GM12891 (cell line): ENCODE measurements around the gene SOHLH1.

Source experiments
- DNase-seq: peaks from one replicate; pipeline ENCODE4 v3.0.0; 2011; ENCODE audit warnings: low spot score; ENCODE audit not compliant: insufficient read length
- FAIRE-seq: peaks from 2 replicates; lab custom pipeline; 2011; peaks lifted over from hg19 to GRCh38; lab: Jason Lieb, UNC
- PAX5 ChIP-seq: IDR thresholded peaks from 2 replicates; pipeline ENCODE4 v1.6.1; 2011; ENCODE audit warnings: low read length, moderate library complexity, mild to moderate bottlenecking; ENCODE audit not compliant: insufficient read depth, severe bottlenecking
- POLR2A ChIP-seq: IDR thresholded peaks from 2 replicates; pipeline ENCODE4 v1.6.1; 2011; ENCODE audit warnings: low read depth, low read length, control low read depth
- POLR2AphosphoS5 ChIP-seq: IDR thresholded peaks from 2 replicates; pipeline ENCODE4 v1.6.1; 2011; ENCODE audit warnings: low read depth, low read length, control low read depth
- POU2F2 ChIP-seq: IDR thresholded peaks from 2 replicates; pipeline ENCODE4 v1.6.1; 2011; ENCODE audit warnings: low read depth, mild to moderate bottlenecking, control low read depth, low read length, moderate library complexity
- SPI1 ChIP-seq: IDR thresholded peaks from 2 replicates; pipeline ENCODE4 v1.6.1; 2011; ENCODE audit warnings: low read depth, low read length, control low read depth
- TAF1 ChIP-seq: IDR thresholded peaks from 2 replicates; pipeline ENCODE4 v1.6.1; 2011; ENCODE audit warnings: low read depth, low read length, control low read depth

Gene SOHLH1

DNA sequence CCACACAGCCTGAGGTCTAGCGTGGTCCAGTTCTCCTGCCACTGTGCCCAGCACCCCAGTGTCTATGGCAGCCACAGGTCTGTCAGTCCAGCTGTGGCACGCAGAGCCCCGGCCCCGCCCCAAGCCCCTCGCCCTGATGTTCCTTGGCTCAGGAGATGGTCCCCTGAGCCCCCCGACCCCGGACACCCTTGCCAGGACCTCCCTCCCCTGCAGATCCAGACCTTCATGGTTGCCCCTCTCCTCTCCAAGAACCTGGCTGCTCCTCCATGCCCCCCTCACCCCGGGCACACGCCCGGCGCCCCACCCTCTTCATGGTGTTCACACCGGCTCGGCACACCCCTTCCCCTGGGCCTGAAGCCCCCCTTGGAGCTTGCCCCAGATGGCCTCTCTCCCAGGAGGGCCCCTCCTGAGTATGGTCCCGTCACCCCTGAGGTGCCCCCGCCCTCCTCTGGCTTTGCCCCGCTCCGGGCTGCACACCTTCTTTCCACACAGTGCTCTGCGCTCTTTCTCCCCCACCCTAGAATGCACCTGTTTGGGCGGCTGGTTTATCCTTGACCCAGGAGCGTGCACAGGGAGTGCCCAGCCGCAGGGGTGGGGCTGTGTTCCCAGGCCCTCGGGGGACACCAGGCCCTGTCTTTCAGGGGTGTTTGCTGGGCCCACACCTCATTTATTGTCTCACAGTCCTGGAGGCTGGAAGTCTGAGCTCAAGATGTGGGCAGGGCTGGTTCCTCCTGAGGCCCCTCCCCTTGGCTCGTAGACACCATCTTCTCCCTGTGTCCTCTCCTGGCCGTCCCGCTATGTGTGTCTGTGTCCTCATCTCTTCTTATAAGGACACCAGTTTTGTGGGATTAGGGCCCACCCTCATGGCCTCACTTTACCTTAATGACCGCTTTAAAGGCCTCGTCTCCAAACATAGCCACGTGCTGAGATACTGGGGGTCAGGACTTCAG is 40.3 kb upstream of the SOHLH1 start:
- DNase-seq (no peak), FAIRE-seq (no peak)
- TF ChIP-seq SPI1 (no peak), POLR2A (no peak), TAF1 (no peak), POU2F2 (no peak), PAX5 (no peak), POLR2AphosphoS5 (no peak)

DNA sequence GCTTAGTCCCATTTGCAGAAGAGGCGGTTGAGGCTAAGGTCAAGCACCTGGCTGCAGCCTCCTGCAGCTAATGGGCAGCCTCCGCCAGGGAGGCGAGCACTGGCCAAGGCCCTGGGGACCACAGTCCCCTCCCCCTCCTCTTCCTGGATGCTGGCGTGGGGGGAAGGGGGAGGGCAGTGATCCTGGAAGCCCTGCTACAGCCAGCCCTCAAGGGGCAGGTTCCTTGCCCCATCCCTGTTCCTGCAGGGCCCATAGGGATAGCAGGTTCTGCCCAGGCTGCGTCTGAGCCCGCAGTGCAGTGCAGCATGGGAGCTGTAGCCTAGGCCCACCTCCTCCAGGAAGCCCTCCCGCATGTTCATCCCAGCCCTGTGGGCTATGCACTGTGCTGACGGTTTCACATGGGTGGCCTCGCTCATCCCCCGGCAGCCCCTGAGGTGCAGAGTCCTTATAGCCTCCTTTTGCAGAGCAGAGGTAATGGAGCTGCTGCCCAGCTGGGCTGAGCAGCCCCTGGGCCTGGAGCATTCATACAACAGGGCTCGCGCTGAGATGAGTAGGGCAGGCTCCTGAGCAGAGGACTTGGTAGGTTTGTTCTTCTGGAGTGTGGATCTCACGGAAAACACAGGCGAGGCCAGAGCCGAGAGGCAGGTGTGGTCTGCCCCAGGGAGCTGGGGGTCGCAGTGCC is 38.7 kb upstream of the SOHLH1 start:
- TF ChIP-seq SPI1 (no peak), POU2F2 (no peak), POLR2AphosphoS5 (no peak), TAF1 (no peak), POLR2A (no peak), PAX5 (no peak)
- no peak for DNase-seq

GRCh38 chr9:135736979-135737839 is 37.9 kb upstream of the SOHLH1 start:
- DNase-seq (no peak), FAIRE-seq (no peak)
- TF ChIP-seq POLR2A, result no peak
- TF ChIP-seq POLR2AphosphoS5, result no peak
- no peak for TF ChIP-seq POU2F2
- no peak for TF ChIP-seq PAX5
- no peak for TF ChIP-seq SPI1
- TF ChIP-seq TAF1, result no peak

More for the DNA sequence above, 38.7 kb upstream of the SOHLH1 start:
- FAIRE-seq, result no peak

- FAIRE-seq (no peak), DNase-seq (no peak)
- TF ChIP-seq POLR2AphosphoS5 (no peak), PAX5 (no peak), POLR2A (no peak), SPI1 (no peak), TAF1 (no peak), POU2F2 (no peak)
Measured at GRCh38 chr9:135736272-135736978, 37.1 kb upstream of the SOHLH1 start.

DNA sequence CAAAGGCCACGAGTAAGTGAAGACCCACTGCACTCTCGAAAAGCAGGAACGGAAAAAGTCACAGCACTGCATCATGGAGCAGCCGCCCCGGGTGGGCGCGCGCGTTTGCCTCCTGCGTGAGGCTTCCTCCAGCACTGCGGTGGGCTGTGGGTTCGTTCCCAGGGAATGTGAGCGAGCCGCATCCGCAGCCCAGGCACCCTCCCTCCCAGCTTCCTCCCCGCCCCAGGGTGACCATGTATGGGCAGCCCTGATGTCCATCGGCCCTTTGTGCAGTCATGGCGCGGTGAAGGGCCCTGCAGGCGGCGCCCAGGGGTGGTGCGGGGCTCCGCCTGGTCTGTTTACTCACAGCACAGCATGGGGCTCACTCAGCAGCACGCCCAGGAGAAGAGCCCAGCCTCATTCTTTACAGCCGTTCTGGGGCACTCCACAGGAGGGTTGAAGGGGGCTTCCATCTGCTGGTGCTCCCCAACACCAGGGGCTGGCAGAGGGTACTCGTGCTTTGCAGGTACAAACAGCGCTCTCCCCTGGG is 35.4 kb upstream of the SOHLH1 start:
- no peak for FAIRE-seq
- no peak for DNase-seq
- no peak for TF ChIP-seq POLR2AphosphoS5
- no peak for TF ChIP-seq POU2F2
- TF ChIP-seq TAF1, result no peak
- no peak for TF ChIP-seq POLR2A
- TF ChIP-seq PAX5, result no peak
- TF ChIP-seq SPI1, result no peak

GRCh38 chr9:135732569-135733257 is 33.4 kb upstream of the SOHLH1 start:
- DNase-seq (no peak), FAIRE-seq (no peak)
- TF ChIP-seq POLR2A, result no peak
- no peak for TF ChIP-seq PAX5
- TF ChIP-seq SPI1, result no peak
- TF ChIP-seq TAF1, result no peak
- no peak for TF ChIP-seq POLR2AphosphoS5
- no peak for TF ChIP-seq POU2F2

DNA sequence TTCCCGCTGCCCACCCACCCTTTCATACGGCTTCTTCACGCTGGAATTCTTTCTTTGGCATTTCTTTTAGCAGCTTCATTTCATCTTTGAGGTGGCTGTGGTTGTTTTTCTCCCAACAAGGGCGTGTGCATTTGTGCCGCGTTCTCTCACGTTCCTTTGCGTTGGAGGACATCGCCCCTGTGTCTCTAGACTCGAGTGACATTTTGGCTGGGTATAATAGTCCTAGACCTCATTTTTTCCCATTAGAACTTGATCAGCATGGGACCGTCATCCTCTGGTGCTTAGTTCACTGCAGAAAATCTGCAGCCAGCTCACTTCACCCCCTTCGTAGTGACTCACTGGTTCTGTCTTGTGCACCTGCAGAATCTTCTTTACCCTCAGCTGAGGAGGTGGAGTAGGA is 32.2 kb upstream of the SOHLH1 start:
- TF ChIP-seq POLR2A, result no peak
- TF ChIP-seq POU2F2, result no peak
- TF ChIP-seq POLR2AphosphoS5, result no peak
- TF ChIP-seq PAX5, result no peak
- TF ChIP-seq TAF1, result no peak
- DNase-seq, result no peak
- no peak for FAIRE-seq

- no peak for DNase-seq
- no peak for FAIRE-seq
- TF ChIP-seq SPI1 (no peak), POLR2AphosphoS5 (no peak), TAF1 (no peak), POLR2A (no peak), POU2F2 (no peak), PAX5 (no peak)
Measured at GRCh38 chr9:135729480-135729879, 30.2 kb upstream of the SOHLH1 start.
